ENCODE data around the gene NAALADL2. TPM values are rescaled to one million over a fixed set of nuclear protein-coding genes. Genes with fewer than 3 reads are reported as not detected.

Gene NAALADL2
- total and polyA plus RNA-seq, 9 of the 15 experiments (the other 6 are each of a cell fraction or from before 2014, with no cell fraction given) = 0.29 to 1.1 (median 0.79) TPM; not detected in 1

GRCh38 chr3:174958671-174959328 lies 99.7 kb downstream of the NAALADL2 start:
- Histone ChIP-seq H3K36me3 (ENCODE audit: control insufficient read depth, insufficient read depth, low read length) (no peaks in the 10 kb centered on the region), H2AFZ (ENCODE audit: low read depth, low read length) (no peak overlapping the region), H3K4me2 (ENCODE audit: insufficient read depth, low read length) (no peak overlapping the region), H3K27me3 (ENCODE audit: control insufficient read depth in 2 of 2, insufficient read depth in 2 of 2, low read length in 2 of 2) (no peaks in the 10 kb centered on the region), H3K4me3 (no peak overlapping the region), H4K20me1 (replicated peaks; ENCODE audit: control insufficient read depth, insufficient read depth, low read length) (no peaks in the 10 kb centered on the region), H3K9ac (ENCODE audit: insufficient read depth in 1 of 2, low read depth in 2 of 2, low read length in 2 of 2) (no peak overlapping the region), H3K79me2 (ENCODE audit: control insufficient read depth, insufficient read depth, low read length) (no peaks in the 10 kb centered on the region), H3K27ac (ENCODE audit: extremely low read depth, low read depth, low read length) (no peak overlapping the region), H3K9me3 (replicated peaks; ENCODE audit: control insufficient read depth, insufficient read depth, low read depth, low read length) (no peaks in the 10 kb centered on the region; the same call in 1 of the 2 replicates), H3K4me1 (replicated peaks in 1 of 2; ENCODE audit: control insufficient read depth in 2 of 2, insufficient read depth in 2 of 2, low read length in 2 of 2) (no peaks in the 10 kb centered on the region), H3K9me1 (ENCODE audit: control insufficient read depth, insufficient read depth, low read length) (no peaks in the 10 kb centered on the region)
- ChIA-PET POLR2A (no interaction called here), CTCF (ENCODE audit: low intra/inter-chr PET ratio) (no interaction called here)
- no TSS peak for BruUV-seq (replicated peaks)
- intact Hi-C loops (cut with micrococcal nuclease) = no loop called here
- DNase-seq (ENCODE audit: extremely low read depth in 1 of 4, low spot score in 3 of 4) = no peak
- in situ Hi-C loops (cut with MboI) = no loop called here
- ATAC-seq = no peak
- no peak for FAIRE-seq
- WGBS (ENCODE audit: insufficient coverage, low coverage, missing lambda C conversion rate) = 1% methylated on average over 5 of the region's 5 CpGs
- no peak for TF ChIP-seq CREBBP (IDR thresholded peaks at IDR 0.05; ENCODE audit: low read depth, low read length)
- no peak for TF ChIP-seq NELFE (IDR thresholded peaks at IDR 0.05; ENCODE audit: insufficient read depth, insufficient read length)
- TF ChIP-seq ERF (CRISPR knock-in tag; IDR thresholded peaks at IDR 0.05) = no peak
- no peak for TF ChIP-seq ZNF217 (CRISPR knock-in tag; IDR thresholded peaks at IDR 0.05)
- no peak for TF ChIP-seq ZBTB40 (IDR thresholded peaks at IDR 0.05)
- no peak for TF ChIP-seq ZBTB40 (CRISPR knock-in tag; IDR thresholded peaks at IDR 0.05)
- TF ChIP-seq, protein P1, sequence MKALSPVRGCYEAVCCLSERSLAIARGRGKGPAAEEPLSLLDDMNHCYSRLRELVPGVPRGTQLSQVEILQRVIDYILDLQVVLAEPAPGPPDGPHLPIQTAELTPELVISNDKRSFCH (CRISPR knock-in tag; IDR thresholded peaks at IDR 0.05) = no peak
- TF ChIP-seq, protein P1 (tag; IDR thresholded peaks at IDR 0.05) = no peak
- TF ChIP-seq ZFP1 (CRISPR knock-in tag; IDR thresholded peaks at IDR 0.05) = no peak
- TF ChIP-seq ARHGAP35 (IDR thresholded peaks at IDR 0.05; ENCODE audit: partially characterized antibody) = no peak
- TF ChIP-seq KAT8 (IDR thresholded peaks at IDR 0.05; ENCODE audit: low read depth) = no peak
- TF ChIP-seq SPI1 (IDR thresholded peaks at IDR 0.05; ENCODE audit: borderline replicate concordance, low read depth, low read length) = no peak
- TF ChIP-seq HMG20B (CRISPR knock-in tag; IDR thresholded peaks at IDR 0.05) = no peak
- no peak for TF ChIP-seq IFI16 (CRISPR knock-in tag; IDR thresholded peaks at IDR 0.05)
- TF ChIP-seq ZNF79 (CRISPR knock-in tag; IDR thresholded peaks at IDR 0.05; ENCODE audit: low read depth) = no peak
- no peak for TF ChIP-seq ZNF282 (CRISPR knock-in tag; IDR thresholded peaks at IDR 0.05)
